SK-N-SH treated with all-trans-retinoic acid at 6 μM for 48 hours (cell line): ENCODE data around the gene SORD.

ENCODE experiments used
- ESRRG ChIP-seq: fragments of 250-450 bp; sonication (Bioruptor Pico); IDR thresholded peaks from 2 replicates; pipeline ENCODE4 v1.6.1; 2021; ENCODE audit warnings: mild to moderate bottlenecking
- SNAI2 ChIP-seq: fragments of 250-450 bp; sonication (Bioruptor Pico); IDR thresholded peaks from 2 replicates; pipeline ENCODE4 v1.5.0; 2020; ENCODE audit warnings: mild to moderate bottlenecking, moderate library complexity
- TCF4 ChIP-seq: fragments of 250-450 bp; sonication (Bioruptor Pico); IDR thresholded peaks from 2 replicates; pipeline ENCODE4 v1.8.0; 2021; ENCODE audit warnings: mild to moderate bottlenecking, moderate library complexity, borderline replicate concordance
- ZFP3 ChIP-seq: fragments of 250-450 bp; sonication (Bioruptor Pico); IDR thresholded peaks from 2 replicates; pipeline ENCODE4 v1.5.0; 2020; ENCODE audit warnings: mild to moderate bottlenecking, moderate library complexity
- ZFP30 ChIP-seq: fragments of 450-650 bp; formaldehyde crosslinking; IDR thresholded peaks from 2 replicates; pipeline ENCODE4 v1.5.0; 2022; ENCODE audit warnings: mild to moderate bottlenecking, moderate library complexity
- ZNF8 ChIP-seq: fragments of 450-650 bp; formaldehyde crosslinking; IDR thresholded peaks from 2 replicates; pipeline ENCODE4 v1.5.0; 2020; ENCODE audit warnings: mild to moderate bottlenecking, moderate library complexity
- TF ChIP-seq, protein P1 (sequence below): fragments of 250-450 bp; sonication (Bioruptor Pico); IDR thresholded peaks from 2 replicates; pipeline ENCODE4 v1.5.1; 2021; ENCODE audit warnings: mild to moderate bottlenecking, moderate library complexity
- TF ChIP-seq, protein P2 (sequence below): fragments of 250-450 bp; sonication (Bioruptor Pico); IDR thresholded peaks from 2 replicates; pipeline ENCODE4 v1.8.0; 2021; ENCODE audit warnings: low read depth, mild to moderate bottlenecking, moderate library complexity, borderline replicate concordance
- TF ChIP-seq, protein P3 (sequence below): fragments of 250-450 bp; sonication (Bioruptor Pico); IDR thresholded peaks from 2 replicates; pipeline ENCODE4 v1.8.0; 2020; ENCODE audit warnings: mild to moderate bottlenecking, moderate library complexity, borderline replicate concordance

DNA sequence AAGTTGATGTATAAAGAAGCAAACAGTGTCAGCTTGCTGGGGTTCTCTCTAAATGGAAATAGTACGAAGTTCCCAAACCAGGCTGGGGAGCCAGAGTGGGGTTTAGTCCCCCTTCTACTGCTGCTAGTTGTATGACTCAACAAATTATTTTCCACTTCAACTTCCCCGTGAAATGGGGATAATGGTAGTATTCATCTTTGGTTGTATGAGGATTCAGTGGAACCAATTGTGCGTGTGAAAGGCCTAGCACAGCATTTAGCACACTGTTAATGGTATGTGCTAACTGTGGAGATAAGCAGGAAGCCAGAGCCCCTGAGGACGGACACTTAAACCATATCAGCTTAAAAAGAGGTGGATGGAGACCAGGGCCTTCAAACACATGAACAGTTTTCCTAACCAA, 4.2 kb downstream of the SORD start:
- no peak for TF ChIP-seq TCF4 (CRISPR knock-in tag)
- no peak for TF ChIP-seq ZFP3 (CRISPR knock-in tag)
- TF ChIP-seq, protein P1, sequence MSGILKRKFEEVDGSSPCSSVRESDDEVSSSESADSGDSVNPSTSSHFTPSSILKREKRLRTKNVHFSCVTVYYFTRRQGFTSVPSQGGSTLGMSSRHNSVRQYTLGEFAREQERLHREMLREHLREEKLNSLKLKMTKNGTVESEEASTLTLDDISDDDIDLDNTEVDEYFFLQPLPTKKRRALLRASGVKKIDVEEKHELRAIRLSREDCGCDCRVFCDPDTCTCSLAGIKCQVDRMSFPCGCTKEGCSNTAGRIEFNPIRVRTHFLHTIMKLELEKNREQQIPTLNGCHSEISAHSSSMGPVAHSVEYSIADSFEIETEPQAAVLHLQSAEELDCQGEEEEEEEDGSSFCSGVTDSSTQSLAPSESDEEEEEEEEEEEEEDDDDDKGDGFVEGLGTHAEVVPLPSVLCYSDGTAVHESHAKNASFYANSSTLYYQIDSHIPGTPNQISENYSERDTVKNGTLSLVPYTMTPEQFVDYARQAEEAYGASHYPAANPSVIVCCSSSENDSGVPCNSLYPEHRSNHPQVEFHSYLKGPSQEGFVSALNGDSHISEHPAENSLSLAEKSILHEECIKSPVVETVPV (CRISPR knock-in tag) = no peak
- no peak for TF ChIP-seq ZNF8 (CRISPR knock-in tag)
- TF ChIP-seq ESRRG (CRISPR knock-in tag) = no peak
- TF ChIP-seq, protein P2, sequence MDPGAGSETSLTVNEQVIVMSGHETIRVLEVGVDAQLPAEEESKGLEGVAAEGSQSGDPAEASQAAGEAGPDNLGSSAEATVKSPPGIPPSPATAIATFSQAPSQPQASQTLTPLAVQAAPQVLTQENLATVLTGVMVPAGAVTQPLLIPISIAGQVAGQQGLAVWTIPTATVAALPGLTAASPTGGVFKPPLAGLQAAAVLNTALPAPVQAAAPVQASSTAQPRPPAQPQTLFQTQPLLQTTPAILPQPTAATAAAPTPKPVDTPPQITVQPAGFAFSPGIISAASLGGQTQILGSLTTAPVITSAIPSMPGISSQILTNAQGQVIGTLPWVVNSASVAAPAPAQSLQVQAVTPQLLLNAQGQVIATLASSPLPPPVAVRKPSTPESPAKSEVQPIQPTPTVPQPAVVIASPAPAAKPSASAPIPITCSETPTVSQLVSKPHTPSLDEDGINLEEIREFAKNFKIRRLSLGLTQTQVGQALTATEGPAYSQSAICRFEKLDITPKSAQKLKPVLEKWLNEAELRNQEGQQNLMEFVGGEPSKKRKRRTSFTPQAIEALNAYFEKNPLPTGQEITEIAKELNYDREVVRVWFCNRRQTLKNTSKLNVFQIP (CRISPR knock-in tag) = no peak
- TF ChIP-seq SNAI2 = no peak
- no peak for TF ChIP-seq ZFP30 (CRISPR knock-in tag)
- TF ChIP-seq, protein P3, sequence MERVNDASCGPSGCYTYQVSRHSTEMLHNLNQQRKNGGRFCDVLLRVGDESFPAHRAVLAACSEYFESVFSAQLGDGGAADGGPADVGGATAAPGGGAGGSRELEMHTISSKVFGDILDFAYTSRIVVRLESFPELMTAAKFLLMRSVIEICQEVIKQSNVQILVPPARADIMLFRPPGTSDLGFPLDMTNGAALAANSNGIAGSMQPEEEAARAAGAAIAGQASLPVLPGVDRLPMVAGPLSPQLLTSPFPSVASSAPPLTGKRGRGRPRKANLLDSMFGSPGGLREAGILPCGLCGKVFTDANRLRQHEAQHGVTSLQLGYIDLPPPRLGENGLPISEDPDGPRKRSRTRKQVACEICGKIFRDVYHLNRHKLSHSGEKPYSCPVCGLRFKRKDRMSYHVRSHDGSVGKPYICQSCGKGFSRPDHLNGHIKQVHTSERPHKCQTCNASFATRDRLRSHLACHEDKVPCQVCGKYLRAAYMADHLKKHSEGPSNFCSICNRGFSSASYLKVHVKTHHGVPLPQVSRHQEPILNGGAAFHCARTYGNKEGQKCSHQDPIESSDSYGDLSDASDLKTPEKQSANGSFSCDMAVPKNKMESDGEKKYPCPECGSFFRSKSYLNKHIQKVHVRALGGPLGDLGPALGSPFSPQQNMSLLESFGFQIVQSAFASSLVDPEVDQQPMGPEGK (CRISPR knock-in tag) = no peak
